AG09319 (cell line): ENCODE data around the gene SCYL2.

Experiments
- DNase-seq: peaks from one replicate; pipeline ENCODE4 v3.0.0-alpha.2; 2010; ENCODE audit warnings: low read depth; ENCODE audit errors: extremely low read depth
- CTCF ChIP-seq: IDR thresholded peaks from 2 replicates; pipeline ENCODE4 v1.5.1; 2011; ENCODE audit warnings: low read depth, mild to moderate bottlenecking, inconsistent platforms, low read length, moderate library complexity

The SCYL2 gene

DNA sequence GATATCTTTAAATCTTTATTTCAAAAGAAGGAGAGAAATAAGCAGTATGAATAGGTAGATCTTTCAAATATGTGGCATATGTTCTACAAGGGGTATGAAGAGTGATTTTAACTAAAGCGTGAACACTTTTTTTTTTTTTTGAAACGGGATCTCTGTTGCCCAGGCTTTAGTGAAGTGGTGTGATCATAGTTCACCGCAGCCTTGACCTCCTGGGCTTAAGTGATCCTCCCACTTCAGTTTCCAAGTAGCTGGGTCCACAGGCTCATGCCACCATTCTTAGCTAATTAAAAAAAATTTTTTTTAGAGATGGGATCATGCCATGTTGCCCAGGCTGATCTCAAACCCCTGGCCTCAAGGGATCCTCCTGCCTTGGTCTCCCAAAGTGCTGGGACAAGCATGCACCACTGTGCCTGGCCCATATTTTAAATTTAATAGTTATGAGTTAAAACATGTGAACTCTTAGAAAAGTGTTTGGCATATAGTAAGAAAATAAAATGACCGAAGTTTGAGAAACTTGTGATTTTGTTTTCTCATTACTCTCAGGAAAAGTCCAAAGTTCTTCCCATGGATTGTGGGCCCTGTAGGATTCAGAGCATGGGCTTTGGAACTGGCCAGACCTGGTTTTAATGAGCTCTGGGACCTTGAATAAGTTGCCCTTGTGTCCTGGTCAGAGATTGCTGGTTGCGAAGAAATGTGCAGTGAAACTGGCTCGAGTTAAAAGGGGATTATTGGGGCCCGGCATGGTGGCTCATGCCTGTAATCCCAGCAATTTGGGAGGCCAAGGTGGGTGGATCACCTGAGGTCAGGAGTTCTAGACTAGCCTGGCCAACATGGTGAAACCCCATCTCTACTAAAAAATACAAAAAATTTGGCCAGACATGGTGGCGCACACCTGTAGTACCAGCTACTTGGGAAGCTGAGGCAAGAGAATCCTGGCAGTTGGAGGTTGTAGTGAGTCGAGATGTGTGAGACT, 116.9 kb downstream of the SCYL2 start:
- DNase-seq = no peak
- no peak for TF ChIP-seq CTCF

GRCh38 chr12:100384559-100384935, 117.6 kb downstream of the SCYL2 start:
- no peak for TF ChIP-seq CTCF
- no peak for DNase-seq

- no peak for TF ChIP-seq CTCF
- DNase-seq = no peak
These were observed 121.4 kb downstream of the SCYL2 start for GRCh38 chr12:100388382-100388781.
